Smooth muscle cell (in vitro differentiated cells): ENCODE measurements around the gene KDM4C. TPM values are rescaled to one million over a fixed set of nuclear protein-coding genes. Genes with fewer than 3 reads are reported as not detected.

Source experiments
- DNase-seq: peaks from one replicate; lab custom pipeline; 2025; ENCODE audit not compliant: unreplicated experiment; lab: John Stamatoyannopoulos, UW
- H2AFZ ChIP-seq: fragments of 200-600 bp; sonication (generic); 2 replicates; pipeline ENCODE4 v1.6.0; 2016; ENCODE audit warnings: antibody characterized with exemption, low read depth, mild to moderate bottlenecking
- H3F3A ChIP-seq: fragments of 200-600 bp; sonication (generic); 2 replicates; pipeline ENCODE4 v1.6.0; 2017; ENCODE audit warnings: antibody characterized with exemption, low read depth
- H3K27ac ChIP-seq: fragments of 200-600 bp; sonication (generic); 2 replicates; pipeline ENCODE4 v1.5.1; 2016; ENCODE audit warnings: low read depth, mild to moderate bottlenecking
- H3K27me3 ChIP-seq: fragments of 200-600 bp; sonication (generic); 2 replicates; pipeline ENCODE4 v1.6.1; 2016; ENCODE audit warnings: low read depth, mild to moderate bottlenecking
- H3K36me3 ChIP-seq: fragments of 200-600 bp; sonication (generic); 2 replicates; pipeline ENCODE4 v1.5.1; 2016; ENCODE audit warnings: low read depth
- H3K4me1 ChIP-seq: fragments of 200-600 bp; sonication (generic); 2 replicates; pipeline ENCODE4 v1.5.1; 2016; ENCODE audit warnings: low read depth
- H3K4me2 ChIP-seq: fragments of 200-600 bp; sonication (generic); 2 replicates; pipeline ENCODE4 v1.6.0; 2016; ENCODE audit warnings: mild to moderate bottlenecking
- H3K4me3 ChIP-seq: fragments of 200-600 bp; sonication (generic); 2 replicates; pipeline ENCODE4 v1.5.1; 2016; ENCODE audit warnings: mild to moderate bottlenecking
- H3K79me2 ChIP-seq: fragments of 200-600 bp; sonication (generic); 2 replicates; pipeline ENCODE4 v1.6.0; 2016; ENCODE audit warnings: low read depth, mild to moderate bottlenecking
- H3K9ac ChIP-seq: fragments of 200-600 bp; sonication (generic); 2 replicates; pipeline ENCODE4 v1.6.0; 2016; ENCODE audit warnings: low read depth
- H3K9me3 ChIP-seq: fragments of 200-600 bp; sonication (generic); replicated peaks from 2 replicates; pipeline ENCODE4 v1.5.1; 2016; ENCODE audit warnings: low read depth
- H4K20me1 ChIP-seq: fragments of 200-600 bp; sonication (generic); 2 replicates; pipeline ENCODE4 v1.6.0; 2016; ENCODE audit warnings: low read depth
- WGBS: methylation state at CpG from one replicate; pipeline ENCODE4 v1.1.7; 2016; ENCODE audit warnings: low lambda C conversion rate; 5-methylcytosine and 5-hydroxymethylcytosine counted together
- polyA plus RNA-seq: library from polyadenylated mRNA; unstranded; fragments of >200 nt; fragmentation: Nextera tagmentation; extraction: Ambion mirVana; gene quantifications from 2 replicates; pipeline ENCODE4 v1.2.1, GENCODE V29; 2016
- total RNA-seq: library from RNA; depleted of rRNA; stranded (reverse); fragments of >200 nt; gene quantifications from 2 replicates; pipeline ENCODE4 v1.2.3, GENCODE V29; 2014
- TF ChIP-seq, protein P1 (sequence below): fragments of 200-600 bp; sonication (generic); IDR thresholded peaks from 2 replicates; pipeline ENCODE4 v1.5.1; 2017; ENCODE audit warnings: borderline replicate concordance, mild to moderate bottlenecking, antibody characterized with exemption; ENCODE audit not compliant: insufficient read depth, poor library complexity, severe bottlenecking

The KDM4C gene
- total and polyA plus RNA-seq, 2 experiments from 2014 or later, result 7.5 to 20.2 TPM

DNA sequence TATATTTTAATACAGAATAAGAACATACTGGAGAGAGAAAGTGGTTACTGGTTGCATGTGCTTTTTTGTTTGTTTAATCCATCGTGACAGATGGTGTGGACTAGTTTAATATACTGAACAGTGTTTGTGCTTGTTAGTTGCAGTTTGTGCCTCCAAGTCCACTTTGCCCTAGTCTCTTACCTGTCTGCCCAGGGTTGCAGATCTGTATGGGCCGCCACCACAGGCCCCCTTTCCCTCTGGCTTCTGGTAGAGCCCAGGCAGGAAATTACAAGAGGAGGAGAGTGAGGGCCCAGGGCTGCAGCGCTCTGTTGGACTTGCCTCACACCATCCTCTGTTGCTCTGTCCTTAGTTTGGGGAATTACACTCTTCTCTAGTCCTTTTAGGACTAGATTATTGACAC lies 166.4 kb downstream of the KDM4C start:
- Histone ChIP-seq H3K9me3 (no peaks in the 10 kb centered on the region), H4K20me1 (peaks cover 100% of the 10 kb centered on the region), H3F3A (peaks cover 14% of the 10 kb centered on the region), H2AFZ (no peak overlapping the region), H3K27ac (no peak overlapping the region), H3K4me1 (peaks cover 10% of the 10 kb centered on the region), H3K79me2 (no peaks in the 10 kb centered on the region), H3K9ac (no peak overlapping the region), H3K27me3 (peaks cover 36% of the 10 kb centered on the region), H3K4me3 (no peak overlapping the region), H3K36me3 (no peaks in the 10 kb centered on the region), H3K4me2 (no peak overlapping the region)
- DNase-seq, result no peak
- TF ChIP-seq, protein P1, sequence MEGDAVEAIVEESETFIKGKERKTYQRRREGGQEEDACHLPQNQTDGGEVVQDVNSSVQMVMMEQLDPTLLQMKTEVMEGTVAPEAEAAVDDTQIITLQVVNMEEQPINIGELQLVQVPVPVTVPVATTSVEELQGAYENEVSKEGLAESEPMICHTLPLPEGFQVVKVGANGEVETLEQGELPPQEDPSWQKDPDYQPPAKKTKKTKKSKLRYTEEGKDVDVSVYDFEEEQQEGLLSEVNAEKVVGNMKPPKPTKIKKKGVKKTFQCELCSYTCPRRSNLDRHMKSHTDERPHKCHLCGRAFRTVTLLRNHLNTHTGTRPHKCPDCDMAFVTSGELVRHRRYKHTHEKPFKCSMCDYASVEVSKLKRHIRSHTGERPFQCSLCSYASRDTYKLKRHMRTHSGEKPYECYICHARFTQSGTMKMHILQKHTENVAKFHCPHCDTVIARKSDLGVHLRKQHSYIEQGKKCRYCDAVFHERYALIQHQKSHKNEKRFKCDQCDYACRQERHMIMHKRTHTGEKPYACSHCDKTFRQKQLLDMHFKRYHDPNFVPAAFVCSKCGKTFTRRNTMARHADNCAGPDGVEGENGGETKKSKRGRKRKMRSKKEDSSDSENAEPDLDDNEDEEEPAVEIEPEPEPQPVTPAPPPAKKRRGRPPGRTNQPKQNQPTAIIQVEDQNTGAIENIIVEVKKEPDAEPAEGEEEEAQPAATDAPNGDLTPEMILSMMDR, result no peak
- 96% methylated on average over 3 of the region's 3 CpGs for WGBS

DNA sequence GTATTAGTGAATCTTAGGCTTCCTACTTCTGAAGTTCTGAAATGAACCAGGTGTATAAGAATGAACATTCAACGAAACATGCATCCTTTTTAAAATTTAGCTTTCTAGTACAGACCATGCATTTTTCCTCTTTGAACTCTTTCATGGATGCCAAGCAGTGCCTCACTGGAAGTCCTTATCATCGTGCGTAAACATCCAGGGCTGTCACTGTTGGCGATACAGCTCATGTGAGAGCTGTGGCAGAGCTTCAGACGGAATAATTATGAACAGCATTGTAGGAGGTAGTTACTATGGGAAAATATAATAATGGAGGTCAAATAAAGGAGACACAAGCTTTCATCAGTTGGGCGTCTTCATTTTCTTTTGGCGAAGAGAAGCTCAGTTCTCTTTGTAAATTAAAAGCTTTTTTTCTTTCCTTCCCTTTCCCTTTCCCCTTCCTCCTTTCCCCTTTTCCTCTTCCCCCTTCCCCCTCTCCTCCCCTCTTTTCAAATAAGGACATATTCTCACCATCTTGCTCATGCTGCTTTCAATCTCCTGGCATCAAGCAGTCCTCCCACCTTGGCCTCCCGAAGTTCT lies 167.3 kb downstream of the KDM4C start:
- H3K36me3 ChIP-seq, result no peaks in the 10 kb centered on the region
- TF ChIP-seq, protein P1, result no peak
- H3K4me2 ChIP-seq, result peak overlapping the region; percentile 65
- no peak overlapping the region for H3K4me3 ChIP-seq
- H4K20me1 ChIP-seq, result peaks cover 100% of the 10 kb centered on the region
- H3K27ac ChIP-seq, result no peak overlapping the region
- H2AFZ ChIP-seq, result no peak overlapping the region
- H3K9me3 ChIP-seq, result no peaks in the 10 kb centered on the region
- DNase-seq, result no peak
- H3K79me2 ChIP-seq, result no peaks in the 10 kb centered on the region
- H3F3A ChIP-seq, result peaks cover 14% of the 10 kb centered on the region
- 66% methylated on average over 8 of the region's 8 CpGs for WGBS
- H3K9ac ChIP-seq, result no peak overlapping the region
- peaks cover 10% of the 10 kb centered on the region for H3K4me1 ChIP-seq
- peaks cover 43% of the 10 kb centered on the region for H3K27me3 ChIP-seq

DNA sequence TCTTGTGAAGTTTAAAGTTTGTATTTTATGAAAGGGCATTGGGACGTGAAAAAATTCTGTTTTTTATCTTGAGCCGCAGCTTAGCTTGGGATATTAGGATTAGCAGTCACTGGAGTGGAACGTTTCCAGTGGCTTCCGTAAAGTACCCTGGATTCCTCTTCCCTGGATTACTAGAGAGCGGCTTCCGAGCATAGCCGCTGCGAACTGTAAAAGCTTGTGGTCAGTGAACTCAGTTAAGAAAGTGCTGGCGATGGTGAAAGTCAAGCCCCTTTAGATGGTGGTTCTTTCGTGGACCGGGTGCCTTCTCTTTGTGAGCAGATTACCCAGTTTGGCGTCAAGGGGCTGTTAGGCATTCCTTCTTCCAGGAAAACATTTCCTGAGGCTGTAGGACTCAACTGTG lies 168.1 kb downstream of the KDM4C start:
- no peak for DNase-seq
- H3F3A ChIP-seq, result peaks cover 14% of the 10 kb centered on the region
- H2AFZ ChIP-seq, result no peak overlapping the region
- H3K4me3 ChIP-seq, result no peak overlapping the region
- no peaks in the 10 kb centered on the region for H3K9me3 ChIP-seq
- H3K79me2 ChIP-seq, result no peaks in the 10 kb centered on the region
- peaks cover 98% of the 10 kb centered on the region for H4K20me1 ChIP-seq
- no peaks in the 10 kb centered on the region for H3K36me3 ChIP-seq
- peaks cover 42% of the 10 kb centered on the region for H3K27me3 ChIP-seq
- peaks cover 10% of the 10 kb centered on the region for H3K4me1 ChIP-seq
- 17% methylated on average over 12 of the region's 12 CpGs for WGBS
- H3K27ac ChIP-seq, result no peak overlapping the region
- H3K4me2 ChIP-seq, result peak overlapping the region; percentile 68
- TF ChIP-seq, protein P1, result no peak
- no peak overlapping the region for H3K9ac ChIP-seq

DNA sequence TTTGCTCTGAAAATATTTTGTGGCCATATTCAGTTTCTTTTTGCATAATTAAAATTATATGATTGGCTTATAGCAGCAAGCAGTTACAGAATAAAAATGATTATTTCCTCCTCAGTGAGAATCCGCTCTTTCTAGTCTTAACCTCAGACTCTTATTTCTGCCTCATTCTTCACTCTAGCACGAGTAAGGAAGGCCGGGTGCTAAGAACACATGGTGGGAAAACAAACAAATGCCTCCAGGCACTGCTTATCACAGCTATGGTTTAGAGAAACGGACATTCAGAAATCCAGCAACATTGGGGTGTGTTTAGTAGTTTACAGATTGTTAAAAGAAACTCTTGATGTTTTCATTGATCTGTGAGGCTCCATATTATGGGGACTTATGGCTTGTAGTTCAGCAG lies 168.7 kb downstream of the KDM4C start:
- TF ChIP-seq, protein P1, result no peak
- H3F3A ChIP-seq, result peaks cover 15% of the 10 kb centered on the region
- no peak overlapping the region for H3K27ac ChIP-seq
- no peak overlapping the region for H3K9ac ChIP-seq
- WGBS, result 19% methylated on average over 4 of the region's 4 CpGs
- no peak overlapping the region for H3K4me3 ChIP-seq
- H3K27me3 ChIP-seq, result peaks cover 40% of the 10 kb centered on the region
- peak overlapping the region; percentile 68 for H3K4me2 ChIP-seq
- no peak for DNase-seq
- H2AFZ ChIP-seq, result no peak overlapping the region
- H3K9me3 ChIP-seq, result no peaks in the 10 kb centered on the region
- H4K20me1 ChIP-seq, result peaks cover 98% of the 10 kb centered on the region
- peaks cover 12% of the 10 kb centered on the region for H3K4me1 ChIP-seq
- H3K79me2 ChIP-seq, result no peaks in the 10 kb centered on the region
- no peaks in the 10 kb centered on the region for H3K36me3 ChIP-seq
